GM12878 (cell line): Measurements from ENCODE around the gene MKRN2. TPM values are rescaled to one million over a fixed set of nuclear protein-coding genes. Genes with fewer than 3 reads are reported as not detected.

Source experiments
- ATAC-seq: fragments of 200-7000 bp; cut with Tn5 transposase; 3 replicates; pipeline ENCODE4 v1.9.1; 2020; ENCODE audit warnings: mild to moderate bottlenecking, moderate library complexity
- BruUV-seq: library from RNA; stranded (reverse); fragments of 400-500 nt; replicated peaks from 2 replicates; lab custom pipeline; 2021; lab: Mats Ljungman, UMichigan
- CTCF ChIA-PET: fragments of 300-600 bp; sonication (Branson Sonifier 250); formaldehyde crosslinking; extraction: SDS; loops from one replicate; lab custom pipeline; 2021; ENCODE audit warnings: inconsistent platforms; lab: Yijun Ruan, JAX
- POLR2A ChIA-PET: fragments of 350-600 bp; formaldehyde crosslinking; extraction: SDS; loops from one replicate; lab custom pipeline; 2021; ENCODE audit warnings: inconsistent platforms; lab: Charles Lee
- RAD21 ChIA-PET: fragments of 300-600 bp; sonication (Branson Sonifier 250); formaldehyde crosslinking; loops from one replicate; lab custom pipeline; 2023; ENCODE audit warnings: antibody characterized with exemption; ENCODE audit not compliant: unreplicated experiment; lab: Charles Lee
- SMC1A ChIA-PET: fragments of 300-600 bp; sonication (Branson Sonifier 250); formaldehyde crosslinking; loops from one replicate; lab custom pipeline; 2023; ENCODE audit not compliant: unreplicated experiment, uncharacterized antibody; lab: Charles Lee
- DNase-seq: peaks from one replicate; pipeline ENCODE4 v3.0.0-alpha.2; 2011; ENCODE audit warnings: low read depth, low spot score
- FAIRE-seq: peaks from 3 replicates; lab custom pipeline; 2011; peaks lifted over from hg19 to GRCh38; lab: Jason Lieb, UNC
- H2AFZ ChIP-seq: 2 replicates; pipeline ENCODE4 v1.6.0; 2011; ENCODE audit warnings: low read depth, low read length, control low read depth; ENCODE audit not compliant: control insufficient read depth
- H3K27ac ChIP-seq: 2 replicates; pipeline ENCODE4 v1.5.1; 2011; ENCODE audit warnings: control low read depth; ENCODE audit not compliant: control insufficient read depth, insufficient read depth
- H3K27me3 ChIP-seq, 2 experiments: replicated peaks in 1 of 2; 2 replicates each; pipeline versions ENCODE4 v1.6.0 to v1.6.1; 2011; ENCODE audit warnings: low read length in 1 of 2; ENCODE audit not compliant: control insufficient read depth in 2 of 2, insufficient read depth in 2 of 2
- H3K36me3 ChIP-seq, 2 experiments: 2 replicates each; pipeline ENCODE4 v1.5.1; 2011; ENCODE audit warnings: low read length in 1 of 2; ENCODE audit not compliant: control insufficient read depth in 2 of 2, insufficient read depth in 2 of 2
- H3K4me1 ChIP-seq: 2 replicates; pipeline ENCODE4 v1.6.1; 2011; ENCODE audit warnings: mild to moderate bottlenecking, low read length, moderate library complexity, mixed read lengths; ENCODE audit not compliant: control insufficient read depth, insufficient read depth
- H3K4me2 ChIP-seq: 2 replicates; pipeline ENCODE4 v1.6.0; 2011; ENCODE audit warnings: control low read depth; ENCODE audit not compliant: control insufficient read depth, insufficient read depth
- H3K4me3 ChIP-seq: fragments of 200-600 bp; sonication (generic); 2 replicates; pipeline ENCODE4 v1.5.1; 2016
- H3K79me2 ChIP-seq: 2 replicates; pipeline ENCODE4 v1.6.0; 2011; ENCODE audit warnings: low read length; ENCODE audit not compliant: control insufficient read depth, insufficient read depth
- H3K9ac ChIP-seq: 2 replicates; pipeline ENCODE4 v1.8.0; 2011; ENCODE audit warnings: low read length, control low read depth, mixed read lengths; ENCODE audit not compliant: control insufficient read depth, insufficient read depth
- H3K9me3 ChIP-seq: replicated peaks from 3 replicates; pipeline ENCODE4 v1.5.1; 2011; ENCODE audit warnings: mild to moderate bottlenecking, low read length; ENCODE audit not compliant: control insufficient read depth, insufficient read depth
- H4K20me1 ChIP-seq: 2 replicates; pipeline ENCODE4 v1.6.0; 2011; ENCODE audit not compliant: control insufficient read depth, insufficient read depth
- CBX3 ChIP-seq: fragments of 200-600 bp; sonication (generic); IDR thresholded peaks from 2 replicates; pipeline ENCODE4 v1.6.1; 2016; ENCODE audit warnings: low read depth, borderline replicate concordance
- CHD4 ChIP-seq: fragments of 200-600 bp; sonication (generic); IDR thresholded peaks from 2 replicates; pipeline ENCODE4 v1.6.1; 2016; ENCODE audit warnings: mild to moderate bottlenecking
- CUX1 ChIP-seq: IDR thresholded peaks from 2 replicates; pipeline ENCODE4 v1.6.1; 2012; ENCODE audit warnings: improper control_type of control experiment, low read depth, low read length; ENCODE audit not compliant: insufficient replicate concordance
- EED ChIP-seq: sonication (generic); IDR thresholded peaks from 2 replicates; pipeline ENCODE4 v1.6.1; 2016; ENCODE audit warnings: antibody characterized with exemption, low read depth
- LARP7 ChIP-seq: fragments of 450-650 bp; IDR thresholded peaks from 2 replicates; pipeline ENCODE4 v1.6.1; 2017; ENCODE audit warnings: mild to moderate bottlenecking
- MEF2B ChIP-seq: fragments of 450-650 bp; IDR thresholded peaks from 2 replicates; pipeline ENCODE4 v1.6.1; 2018; ENCODE audit warnings: mild to moderate bottlenecking, moderate library complexity; ENCODE audit not compliant: partially characterized antibody, poor library complexity, severe bottlenecking
- MTA2 ChIP-seq: fragments of 450-650 bp; IDR thresholded peaks from 2 replicates; pipeline ENCODE4 v1.6.1; 2016; ENCODE audit warnings: low read depth, mild to moderate bottlenecking, moderate library complexity
- MYB ChIP-seq: fragments of 150-350 bp; IDR thresholded peaks from 2 replicates; pipeline ENCODE4 v1.6.1; 2014; ENCODE audit warnings: mild to moderate bottlenecking, low read depth, low read length, borderline replicate concordance
- NFXL1 ChIP-seq: fragments of 450-650 bp; IDR thresholded peaks from 2 replicates; pipeline ENCODE4 v1.6.1; 2017; ENCODE audit warnings: antibody characterized with exemption, mild to moderate bottlenecking, borderline replicate concordance
- RBBP5 ChIP-seq: fragments of 200-600 bp; sonication (generic); conservative IDR thresholded peaks from 2 replicates; pipeline ENCODE4 v1.6.1; 2016
- SIN3A ChIP-seq: IDR thresholded peaks from 2 replicates; pipeline ENCODE4 v1.6.1; 2012; ENCODE audit warnings: low read depth, low read length, improper control_type of control experiment
- SMAD5 ChIP-seq: IDR thresholded peaks from 2 replicates; pipeline ENCODE4 v1.6.1; 2016; ENCODE audit warnings: antibody characterized with exemption, low read depth
- SMC3 ChIP-seq: IDR thresholded peaks from 2 replicates; pipeline ENCODE4 v1.6.1; 2011; ENCODE audit warnings: low read length, improper control_type of control experiment, borderline replicate concordance
- STAT3 ChIP-seq: IDR thresholded peaks from 2 replicates; pipeline ENCODE4 v1.6.1; 2011; ENCODE audit warnings: low read depth, low read length, improper control_type of control experiment
- YY1 ChIP-seq: IDR thresholded peaks from 2 replicates; pipeline ENCODE4 v1.6.1; 2011; ENCODE audit warnings: low read depth, mild to moderate bottlenecking, low read length
- ZNF24 ChIP-seq: fragments of 450-650 bp; IDR thresholded peaks from 2 replicates; pipeline ENCODE4 v1.6.1; 2017; ENCODE audit warnings: antibody characterized with exemption, mild to moderate bottlenecking
- ZSCAN29 ChIP-seq: fragments of 450-650 bp; IDR thresholded peaks from 2 replicates; pipeline ENCODE4 v1.6.1; 2017; ENCODE audit warnings: mild to moderate bottlenecking, moderate library complexity
- in situ Hi-C: fragments of 300-500 bp; cut with MboI; formaldehyde crosslinking; loops from 9 replicates; pipeline ENCODE4 v1.14.3; 2018; ENCODE audit warnings: mixed read lengths
- intact Hi-C: fragments of 100-400 bp; cut with micrococcal nuclease; formaldehyde crosslinking; loops from one replicate; pipeline ENCODE4 v1.14.2; 2022; ENCODE audit not compliant: unreplicated experiment
- polyA plus RNA-seq, 11 experiments: library from polyadenylated mRNA; depleted of rRNA in 4 of 11; unstranded in 6 of 11; stranded (reverse) in 5 of 11; fragments of >200 nt; fragmentation: Nextera tagmentation in 4 of 11; fragmentation: Illumina TruSeq in 1 of 11; extraction: Ambion mirVana in 4 of 11; extraction: Trizol in 1 of 11; gene quantifications; 1 replicate in 1 of 11; 2 replicates in 10 of 11; pipeline versions ENCODE4 v1.2.1 to v1.2.3, GENCODE V29; 2011 to 2016; ENCODE audit warnings: inconsistent platforms in 2 of 11, missing spikeins in 2 of 11, low read depth in 1 of 11
- total RNA-seq, 4 experiments: library from RNA; depleted of rRNA in 3 of 4; stranded (reverse); fragments of >200 nt in 3 of 4; fragmentation: Illumina TruSeq in 1 of 4; extraction: Trizol in 1 of 4; gene quantifications; 2 replicates each; pipeline versions ENCODE4 v1.2.1 to v1.2.3, GENCODE V29; 2013 to 2021
- TF ChIP-seq, protein P1 (sequence below): fragments of 450-650 bp; IDR thresholded peaks from 2 replicates; pipeline ENCODE4 v1.6.1; 2014; ENCODE audit warnings: mild to moderate bottlenecking
- TF ChIP-seq, protein P2 (sequence below): IDR thresholded peaks from 2 replicates; pipeline ENCODE4 v1.6.1; 2011; ENCODE audit warnings: mild to moderate bottlenecking, low read depth, low read length, moderate library complexity; ENCODE audit not compliant: insufficient replicate concordance

The MKRN2 gene
- total and polyA plus RNA-seq, 10 of the 15 experiments (the other 5 are each of a cell fraction or from before 2014, with no cell fraction given): 15.4 to 40.7 (median 34.4) TPM

DNA sequence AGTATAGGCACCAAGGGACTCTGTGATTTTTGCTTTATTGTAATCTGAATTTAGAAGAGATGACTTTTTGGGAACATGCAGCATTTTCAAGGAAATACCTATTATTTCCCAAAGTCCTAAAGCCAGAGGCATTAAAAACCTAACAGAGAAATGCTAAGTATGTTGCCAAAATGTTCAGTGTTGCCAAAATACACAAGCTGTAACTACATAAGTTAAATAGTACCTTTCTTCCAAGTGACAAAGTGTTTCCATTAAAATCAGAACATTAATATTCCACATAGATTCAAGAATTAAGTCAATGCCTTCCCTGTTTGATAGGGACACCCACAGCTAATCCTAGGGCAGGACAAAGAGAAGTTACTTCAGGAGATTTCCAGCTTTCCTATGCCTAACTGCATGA is 42.0 kb downstream of the MKRN2 start:
- no peak overlapping the region for H3K4me2 ChIP-seq
- ChIA-PET POLR2A (no interaction called here), RAD21 (interaction anchor here (1.0 to 1.3 kb wide), 3 partner anchors 17 to 61 kb away, joined by 3 to 4 read pairs (median 4); no protein-coding TSS in a partner anchor), CTCF (interaction anchor here (0.5 to 1.1 kb wide), 5 partner anchors 14 to 121 kb away, joined by 3 to 4 read pairs (median 3); partner anchors contain the start of genes RAF1 and TSEN2), SMC1A (interaction anchor here (1.2 to 1.4 kb wide), 2 partner anchors 11 to 61 kb away, joined by 3 to 5 read pairs; no protein-coding TSS in a partner anchor)
- peaks cover 6 to 17% of the 10 kb centered on the region in 2 experiments for H3K36me3 ChIP-seq
- H2AFZ ChIP-seq: no peak overlapping the region
- H3K9me3 ChIP-seq: no peaks in the 10 kb centered on the region
- no peak overlapping the region for H3K9ac ChIP-seq
- no peaks in the 10 kb centered on the region for H3K4me1 ChIP-seq
- H3K4me3 ChIP-seq: no peak overlapping the region
- no peaks in the 10 kb centered on the region for H3K79me2 ChIP-seq
- TF ChIP-seq ZNF24 (no peak), EED (no peak), MYB (no peak), YY1 (no peak), CHD4 (no peak), SIN3A (no peak), ZSCAN29 (no peak), SMC3 (no peak), CUX1 (no peak), NFXL1 (no peak), RBBP5 (no peak), STAT3 (no peak), SMAD5 (no peak), MTA2 (no peak), MEF2B (no peak), LARP7 (no peak), CBX3 (no peak)
- TF ChIP-seq, protein P1, sequence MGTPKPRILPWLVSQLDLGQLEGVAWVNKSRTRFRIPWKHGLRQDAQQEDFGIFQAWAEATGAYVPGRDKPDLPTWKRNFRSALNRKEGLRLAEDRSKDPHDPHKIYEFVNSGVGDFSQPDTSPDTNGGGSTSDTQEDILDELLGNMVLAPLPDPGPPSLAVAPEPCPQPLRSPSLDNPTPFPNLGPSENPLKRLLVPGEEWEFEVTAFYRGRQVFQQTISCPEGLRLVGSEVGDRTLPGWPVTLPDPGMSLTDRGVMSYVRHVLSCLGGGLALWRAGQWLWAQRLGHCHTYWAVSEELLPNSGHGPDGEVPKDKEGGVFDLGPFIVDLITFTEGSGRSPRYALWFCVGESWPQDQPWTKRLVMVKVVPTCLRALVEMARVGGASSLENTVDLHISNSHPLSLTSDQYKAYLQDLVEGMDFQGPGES: no peak
- TF ChIP-seq, protein P2, sequence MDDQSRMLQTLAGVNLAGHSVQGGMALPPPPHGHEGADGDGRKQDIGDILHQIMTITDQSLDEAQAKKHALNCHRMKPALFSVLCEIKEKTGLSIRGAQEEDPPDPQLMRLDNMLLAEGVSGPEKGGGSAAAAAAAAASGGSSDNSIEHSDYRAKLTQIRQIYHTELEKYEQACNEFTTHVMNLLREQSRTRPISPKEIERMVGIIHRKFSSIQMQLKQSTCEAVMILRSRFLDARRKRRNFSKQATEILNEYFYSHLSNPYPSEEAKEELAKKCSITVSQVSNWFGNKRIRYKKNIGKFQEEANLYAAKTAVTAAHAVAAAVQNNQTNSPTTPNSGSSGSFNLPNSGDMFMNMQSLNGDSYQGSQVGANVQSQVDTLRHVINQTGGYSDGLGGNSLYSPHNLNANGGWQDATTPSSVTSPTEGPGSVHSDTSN: no peak
- ATAC-seq: no peak
- BruUV-seq: no TSS peak
- H3K27ac ChIP-seq: no peak overlapping the region
- in situ Hi-C loops: no loop called here
- DNase-seq: no peak
- H4K20me1 ChIP-seq: no peaks in the 10 kb centered on the region
- FAIRE-seq: no peak
- no peaks in the 10 kb centered on the region for H3K27me3 ChIP-seq
- intact Hi-C loops: no loop called here
